HepG2 (cell line): ENCODE measurements around the gene DVL3. TPM values are rescaled to one million over a fixed set of nuclear protein-coding genes. Genes with fewer than 3 reads are reported as not detected.

Experiments used
- CTCF ChIP-seq: sonication (generic); formaldehyde crosslinking; IDR thresholded peaks from 2 replicates; pipeline ENCODE4 v1.5.0; 2020; ENCODE audit warnings: mild to moderate bottlenecking, missing genetic modification reagents, moderate library complexity
- ETV6 ChIP-seq: sonication (generic); formaldehyde crosslinking; conservative IDR thresholded peaks from 2 replicates; pipeline ENCODE4 v1.4.0; 2020; ENCODE audit warnings: missing genetic modification reagents
- GPBP1L1 ChIP-seq: sonication (generic); formaldehyde crosslinking; IDR thresholded peaks from 2 replicates; pipeline ENCODE4 v1.5.0; 2020; ENCODE audit warnings: mild to moderate bottlenecking, missing genetic modification reagents
- MLLT10 ChIP-seq: sonication (generic); formaldehyde crosslinking; IDR thresholded peaks from 2 replicates; pipeline ENCODE4 v1.4.0; 2020; ENCODE audit warnings: missing genetic modification reagents
- MLXIP ChIP-seq: sonication (generic); formaldehyde crosslinking; IDR thresholded peaks from 2 replicates; pipeline ENCODE4 v1.9.0; 2021; ENCODE audit warnings: missing genetic modification reagents, borderline replicate concordance
- NCOA2 ChIP-seq: sonication (generic); formaldehyde crosslinking; IDR thresholded peaks from 2 replicates; pipeline ENCODE4 v1.8.0; 2022; ENCODE audit warnings: inconsistent platforms
- SAP130 ChIP-seq: IDR thresholded peaks from 2 replicates; pipeline ENCODE4 v1.6.1; 2016; ENCODE audit warnings: low read depth
- TRIM24 ChIP-seq: sonication (generic); formaldehyde crosslinking; IDR thresholded peaks from 2 replicates; pipeline ENCODE4 v1.8.0; 2022; ENCODE audit warnings: mild to moderate bottlenecking, missing genetic modification reagents
- ZNF207 ChIP-seq: fragments of 450-650 bp; IDR thresholded peaks from 2 replicates; pipeline ENCODE4 v1.6.1; 2016; ENCODE audit warnings: antibody characterized with exemption, borderline replicate concordance
- ZNF335 ChIP-seq: sonication (generic); formaldehyde crosslinking; IDR thresholded peaks from 2 replicates; pipeline ENCODE4 v1.4.0; 2020; ENCODE audit warnings: missing genetic modification reagents
- ZNF407 ChIP-seq: sonication (generic); formaldehyde crosslinking; IDR thresholded peaks from one replicate; pipeline ENCODE4 v1.5.1; 2020; ENCODE audit warnings: mild to moderate bottlenecking, missing genetic modification reagents; ENCODE audit errors: not compliant biosample characterization
- ZNF557 ChIP-seq: sonication (generic); formaldehyde crosslinking; IDR thresholded peaks from 2 replicates; pipeline ENCODE4 v1.4.0; 2020; ENCODE audit warnings: missing genetic modification reagents
- ZXDC ChIP-seq: sonication (generic); formaldehyde crosslinking; IDR thresholded peaks from 2 replicates; pipeline ENCODE4 v1.5.0; 2020; ENCODE audit warnings: mild to moderate bottlenecking, missing genetic modification reagents
- polyA plus RNA-seq, 8 experiments: library from polyadenylated mRNA; depleted of rRNA in 3 of 8; stranded (reverse) in 7 of 8; unstranded in 1 of 8; fragments of >200 nt; fragmentation: Illumina TruSeq in 4 of 8; extraction: Trizol in 4 of 8; gene quantifications; 2 replicates each; pipeline versions ENCODE4 v1.2.1 to v1.2.3, GENCODE V29; 2011 to 2016; ENCODE audit warnings: low read depth in 4 of 8, missing spikeins in 1 of 8, mixed read lengths in 1 of 8; ENCODE audit not compliant: insufficient read depth in 1 of 8
- total RNA-seq, 5 experiments: library from RNA; depleted of rRNA; stranded (reverse); fragments of >200 nt; fragmentation: Illumina TruSeq; extraction: Trizol; gene quantifications; 2 replicates each; pipeline ENCODE4 v1.2.3, GENCODE V29; 2016; ENCODE audit warnings: low read depth in 1 of 5

DVL3 gene
- total and polyA plus RNA-seq, 2 of the 13 experiments (the other 11 are each of a cell fraction or from before 2014, with no cell fraction given) = 29.0 to 36.1 TPM

- TF ChIP-seq ZNF407 (no peak), ZNF207 (no peak), GPBP1L1 (CRISPR knock-in tag) (no peak), MLXIP (CRISPR knock-in tag) (no peak), SAP130 (CRISPR knock-in tag) (peak; percentile 47), MLLT10 (no peak), NCOA2 (CRISPR knock-in tag) (no peak), ZNF335 (CRISPR knock-in tag) (no peak), TRIM24 (CRISPR knock-in tag) (no peak), CTCF (CRISPR knock-in tag) (peak; percentile 81), ETV6 (CRISPR knock-in tag) (no peak), ZXDC (CRISPR knock-in tag) (no peak), ZNF557 (CRISPR knock-in tag) (no peak)
Measured at GRCh38 chr3:184145111-184145524, 10.1 kb upstream of the DVL3 start (continued).
